Inferior parietal cortex (tissue), 1 donor: Measurements from ENCODE around the gene KCNN3.

ENCODE experiments used
- DNase-seq: peaks from one replicate; pipeline ENCODE4 v3.0.0-alpha.2; 2016; ENCODE audit errors: extremely low spot score

Gene KCNN3

DNA sequence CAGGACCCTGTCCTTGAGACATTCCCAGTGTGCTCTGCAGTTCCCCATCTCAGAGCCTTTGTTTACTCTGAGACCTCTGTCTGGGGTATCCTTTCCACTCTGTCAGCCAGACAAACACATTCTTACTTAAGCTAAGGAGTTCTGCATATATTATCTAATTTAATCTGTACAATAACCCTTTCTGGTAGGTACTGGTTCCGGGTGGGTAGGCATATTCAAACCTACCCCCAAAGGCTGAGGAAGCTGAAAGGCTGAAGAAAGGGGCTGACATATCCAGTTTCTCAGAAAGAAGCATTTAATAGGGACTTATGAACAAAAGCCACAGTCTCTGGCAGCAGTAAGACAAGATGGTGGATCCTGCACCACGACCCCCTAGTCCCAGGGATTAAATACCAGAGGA lies 53.1 kb downstream of the KCNN3 start:
- no peak for DNase-seq

DNA sequence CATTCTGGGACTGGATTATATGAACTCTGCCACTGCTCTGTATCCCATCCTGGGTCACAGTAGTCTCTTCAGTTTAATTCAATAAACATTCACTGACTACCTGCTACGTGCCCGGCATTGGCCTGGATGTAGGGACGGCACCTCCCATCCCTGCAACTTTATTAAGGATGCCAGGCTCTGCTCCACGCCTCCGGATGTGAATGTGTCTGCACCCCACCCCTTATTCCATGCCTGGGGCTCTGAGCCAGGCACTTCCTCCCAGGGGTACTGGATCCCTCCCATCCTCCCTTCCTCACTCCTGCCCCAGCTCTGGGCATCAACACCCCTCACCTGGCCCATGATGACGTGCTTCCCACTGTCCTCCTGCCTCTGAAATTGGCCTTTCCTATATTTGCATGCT lies 53.7 kb downstream of the KCNN3 start:
- no peak for DNase-seq

DNA sequence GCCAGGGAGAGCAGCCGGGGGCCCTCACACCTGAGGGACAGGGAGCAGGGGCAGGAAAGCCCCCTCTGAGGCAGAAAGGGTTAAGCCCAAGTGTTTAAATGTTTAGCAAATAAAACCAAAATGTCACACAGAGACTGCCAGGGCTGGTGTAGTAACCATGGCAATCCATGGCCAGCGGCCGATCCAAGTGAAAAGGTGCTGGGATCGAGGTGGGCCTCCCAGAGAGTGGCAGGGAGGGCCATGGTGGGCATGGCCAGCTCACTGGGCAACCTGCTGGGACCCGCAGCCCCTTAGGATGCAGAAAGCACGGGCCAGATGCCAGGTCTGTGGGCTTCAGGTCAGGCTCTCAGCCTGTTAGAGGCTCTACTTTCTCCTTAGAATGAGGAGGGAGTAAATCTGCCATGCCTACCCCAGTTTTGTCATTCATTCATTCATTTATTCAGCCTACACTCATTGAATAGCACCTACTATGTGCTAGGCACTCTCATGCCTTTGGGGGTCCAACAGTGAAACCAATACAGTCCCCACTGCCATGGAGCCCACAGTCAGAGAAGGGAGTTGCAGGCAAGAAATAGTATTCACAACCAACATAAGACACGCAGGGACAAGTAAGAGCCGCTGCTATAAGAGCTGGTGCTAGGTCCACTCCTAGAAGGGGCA lies 56.1 kb downstream of the KCNN3 start:
- DNase-seq: no peak

DNA sequence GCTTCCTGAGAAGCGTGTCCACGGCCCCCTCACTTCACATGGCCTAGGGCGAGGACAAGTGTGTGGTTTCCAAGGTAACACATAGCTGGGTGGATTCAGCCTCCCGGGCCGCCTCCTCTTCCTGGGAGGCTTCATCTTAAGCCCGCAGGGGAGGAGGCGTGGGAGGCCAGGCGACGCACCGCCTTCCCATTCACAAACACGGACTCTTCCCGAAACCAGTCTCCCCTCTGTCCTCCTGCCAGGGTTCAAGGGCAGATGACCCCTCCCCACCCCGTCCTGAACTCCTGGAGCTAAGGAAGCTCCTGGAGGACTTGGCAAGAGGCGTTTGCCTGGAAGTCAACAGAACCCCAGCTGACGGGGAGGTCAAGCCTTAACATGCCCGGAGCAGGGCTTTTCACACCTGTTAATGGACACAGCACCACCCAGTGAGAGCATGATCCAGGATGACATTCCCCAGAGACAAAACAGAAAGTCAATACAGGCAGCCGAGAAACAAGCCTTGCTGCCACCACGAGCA lies 56.7 kb downstream of the KCNN3 start:
- no peak for DNase-seq

DNA sequence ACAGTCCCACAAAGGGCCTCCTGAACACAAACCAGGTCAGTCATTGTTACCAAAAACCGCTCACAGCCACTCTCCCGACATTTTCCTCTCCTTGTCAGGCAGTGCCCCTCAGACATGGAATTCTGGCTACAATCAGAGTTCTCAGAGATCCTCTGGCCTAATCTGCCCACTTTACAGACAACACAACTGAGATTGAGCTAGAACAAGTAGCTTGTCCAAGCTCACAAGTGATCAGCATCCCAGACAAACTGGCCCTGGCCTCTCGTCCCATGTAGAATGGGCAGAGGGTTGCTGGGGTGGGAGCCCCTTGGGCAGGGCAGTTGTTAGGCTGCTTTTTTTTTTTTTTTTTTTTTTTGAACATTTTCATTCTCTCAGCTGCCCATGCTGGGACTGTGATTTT lies 57.2 kb downstream of the KCNN3 start:
- no peak for DNase-seq

DNA sequence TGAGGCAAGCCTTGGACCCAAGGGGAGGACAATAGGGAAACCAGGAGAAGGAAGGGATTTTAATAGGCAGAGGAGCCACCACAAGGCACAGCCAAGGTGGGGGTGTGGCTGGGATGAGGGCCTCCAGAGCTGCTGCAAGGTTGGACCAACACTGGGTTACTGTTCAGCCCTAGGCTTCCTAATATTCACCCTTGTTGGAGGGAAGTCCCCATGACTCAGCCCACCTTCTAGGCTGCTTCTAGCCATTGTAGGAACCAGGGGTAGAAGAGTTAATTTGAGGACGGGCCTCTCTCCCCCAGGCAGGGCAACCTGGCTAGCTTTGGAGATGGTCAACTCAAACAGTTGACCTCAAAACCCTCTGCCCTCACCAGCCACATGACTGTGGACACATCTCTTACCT lies 59.5 kb downstream of the KCNN3 start:
- DNase-seq: no peak

DNA sequence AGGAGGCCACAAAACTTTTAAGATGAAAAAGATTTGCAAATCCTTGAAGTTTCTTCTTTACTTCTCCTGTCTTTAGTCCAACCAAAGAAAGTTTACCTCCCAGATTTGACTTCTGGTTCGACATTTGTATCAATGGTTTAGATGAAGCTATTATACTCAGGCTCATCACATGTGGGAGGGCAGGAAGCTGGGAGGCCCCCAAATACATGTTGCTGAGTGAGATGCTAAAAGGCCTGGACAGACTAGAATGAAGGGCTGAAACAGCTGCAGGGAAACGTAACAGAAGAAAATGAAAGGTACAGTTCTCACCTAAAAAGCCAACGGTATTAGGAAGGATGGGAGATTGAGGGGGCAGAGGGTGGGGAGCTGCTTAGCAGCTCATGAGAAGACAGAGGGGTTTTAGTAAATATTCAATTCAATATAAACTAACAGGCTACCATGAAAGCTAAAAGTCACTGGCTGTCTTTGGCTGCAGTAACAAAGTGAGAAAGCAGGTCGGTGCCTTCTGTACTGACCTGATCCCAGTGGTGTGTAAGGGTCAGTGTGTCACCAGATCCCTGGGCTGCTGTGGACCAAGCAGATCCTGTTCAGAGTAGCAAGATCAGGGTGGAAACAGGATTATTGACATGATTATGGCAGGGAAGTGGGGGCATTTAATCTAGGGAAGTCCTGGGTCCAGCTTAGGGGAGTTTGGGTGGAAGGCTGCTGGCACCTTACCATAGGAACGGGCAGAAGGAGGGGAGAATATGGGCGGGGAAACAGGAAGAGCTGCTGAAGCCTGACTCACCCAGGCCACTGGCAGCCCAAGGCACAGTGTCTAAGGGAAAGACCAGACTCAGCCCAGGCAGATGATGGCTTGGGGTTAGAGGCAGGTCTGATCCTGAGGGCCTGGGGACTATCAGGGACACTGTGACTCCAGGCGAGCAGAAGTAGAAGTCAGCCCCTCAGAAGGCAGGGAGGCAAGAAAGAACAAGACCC lies 60.4 kb downstream of the KCNN3 start:
- DNase-seq: no peak

DNA sequence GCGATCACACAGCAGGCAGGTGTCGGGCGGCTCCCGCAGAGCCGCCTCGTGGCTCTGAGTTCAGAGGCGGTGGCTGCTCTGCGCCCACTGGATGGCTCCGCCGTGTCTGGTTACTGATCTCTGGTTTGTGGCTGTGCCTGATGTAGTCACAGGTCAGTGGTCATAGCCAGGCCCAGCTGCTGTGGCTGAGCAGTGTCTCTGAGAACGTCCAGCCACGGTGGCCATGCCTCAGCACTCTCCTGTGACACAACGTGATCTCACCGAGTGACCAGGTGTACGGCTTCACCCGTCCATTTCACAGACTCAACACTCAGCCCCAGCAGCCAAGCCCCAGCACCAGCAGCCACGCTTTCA lies 61.2 kb downstream of the KCNN3 start:
- no peak for DNase-seq

DNA sequence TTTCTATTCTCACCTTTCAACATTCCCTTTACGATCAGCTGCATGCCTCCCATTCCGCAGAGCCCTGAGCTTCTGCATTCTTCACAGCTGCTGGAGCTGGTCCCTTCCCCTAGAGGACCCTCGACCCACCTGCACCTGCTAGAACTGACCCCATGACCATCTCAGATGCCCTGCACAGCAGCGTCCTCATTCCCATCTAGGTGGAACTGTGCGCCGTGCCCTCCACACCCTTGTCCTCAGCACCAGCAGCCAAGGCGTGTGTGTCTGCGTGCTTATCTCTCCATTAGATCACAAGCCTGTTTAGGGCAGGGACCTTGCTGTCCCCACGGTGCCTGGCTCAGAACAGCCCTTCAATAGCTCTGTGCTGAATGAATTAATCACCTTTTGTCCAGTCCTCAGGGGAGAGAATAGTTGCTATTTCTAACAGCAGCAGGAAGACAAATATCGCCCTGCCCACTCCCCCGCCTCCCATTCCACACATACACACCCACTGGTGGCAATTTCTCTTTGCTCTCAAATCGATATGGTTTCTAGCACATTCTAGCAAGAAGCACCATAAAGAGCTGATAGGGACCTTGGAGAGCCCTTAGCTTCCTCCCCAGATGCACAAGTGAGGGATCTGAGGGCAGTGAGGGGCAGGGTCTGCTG lies 61.7 kb downstream of the KCNN3 start:
- no peak for DNase-seq

DNA sequence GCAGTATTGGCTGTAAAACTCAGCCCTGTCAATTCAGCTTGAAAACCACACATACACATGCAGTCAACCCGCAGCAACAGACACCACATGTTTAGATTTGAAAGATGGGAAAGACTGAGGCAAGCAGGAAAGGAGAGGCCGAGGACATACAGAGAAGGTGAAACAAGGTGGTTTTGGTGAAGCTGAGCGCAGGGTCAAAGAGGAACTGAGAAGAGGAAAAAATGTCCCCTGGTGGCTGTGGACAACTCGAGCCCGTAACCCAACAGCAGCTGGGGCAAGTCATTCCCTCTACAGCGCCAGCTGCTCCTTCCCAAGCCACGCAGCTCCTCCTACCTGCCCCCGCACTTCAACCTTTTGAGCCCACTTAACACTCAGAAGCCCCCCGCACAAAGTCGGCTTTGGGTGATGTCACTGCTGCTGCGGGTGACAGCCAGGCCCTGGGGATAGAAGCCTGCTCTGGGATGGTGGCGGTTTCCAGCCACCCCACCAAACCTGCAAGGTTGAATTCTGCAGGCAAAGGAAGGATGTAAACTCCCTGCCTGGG lies 63.0 kb downstream of the KCNN3 start:
- DNase-seq: no peak

DNA sequence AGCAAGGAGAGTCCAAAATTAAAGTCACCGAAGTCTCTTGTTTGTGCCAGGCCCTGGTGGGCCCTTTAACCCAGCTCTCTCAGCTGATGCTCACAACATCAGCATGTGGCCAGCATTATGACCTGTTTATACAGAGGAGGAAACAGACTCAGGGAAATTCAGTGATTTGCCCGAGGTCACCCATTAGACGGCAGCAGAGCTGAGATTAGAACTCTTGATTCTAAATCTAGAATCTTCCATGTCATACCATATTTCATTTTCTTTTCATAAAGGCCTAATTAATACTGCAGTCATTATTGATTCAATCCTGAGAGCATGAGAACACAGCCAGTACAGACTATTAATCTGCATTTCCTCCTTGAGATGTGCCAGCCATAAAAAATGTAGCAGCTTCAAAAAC lies 63.7 kb downstream of the KCNN3 start:
- no peak for DNase-seq

DNA sequence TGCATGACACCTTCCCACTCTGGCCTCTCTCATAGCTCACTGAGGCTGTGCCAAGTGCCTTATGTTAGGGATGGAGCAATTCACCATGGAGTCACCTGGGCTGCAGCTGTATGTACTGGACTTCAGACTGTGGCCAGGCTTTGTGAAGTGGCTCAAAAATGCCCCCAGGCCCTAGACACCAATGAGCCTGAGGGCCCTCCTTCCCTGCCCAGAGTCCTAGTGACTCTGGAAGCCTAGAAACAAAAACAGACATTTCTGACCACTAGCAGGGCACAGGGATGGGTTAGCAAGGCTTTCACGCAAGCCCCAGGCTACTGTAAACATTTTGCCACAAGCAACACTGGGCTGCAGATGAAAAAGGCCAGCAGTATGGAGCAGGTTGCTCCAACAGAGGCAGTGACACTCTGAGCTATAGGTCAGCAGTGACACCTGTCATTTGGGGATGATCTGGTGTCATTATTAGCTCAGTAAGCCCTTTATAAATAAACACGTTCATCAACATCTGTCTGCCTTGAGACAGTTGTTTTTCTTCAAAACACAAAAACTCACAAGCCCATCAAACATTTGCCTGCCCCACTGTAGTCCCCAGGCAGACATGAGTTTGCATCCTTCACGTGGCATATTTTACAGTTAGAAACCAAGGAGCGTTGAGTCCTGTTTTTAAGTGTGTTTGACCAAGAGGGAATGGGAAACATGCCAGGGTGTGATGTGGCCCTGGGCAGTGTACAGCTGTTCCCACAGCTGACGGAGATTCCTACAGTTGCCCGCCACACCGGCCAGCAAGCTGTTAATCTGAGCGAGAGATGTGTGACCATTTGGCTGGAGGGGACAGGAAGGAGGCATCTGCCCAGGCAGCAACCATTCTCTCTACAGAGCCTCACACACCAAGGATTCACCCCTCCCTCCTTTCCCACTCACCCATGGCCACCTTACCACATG lies 66.8 kb downstream of the KCNN3 start:
- no peak for DNase-seq

DNA sequence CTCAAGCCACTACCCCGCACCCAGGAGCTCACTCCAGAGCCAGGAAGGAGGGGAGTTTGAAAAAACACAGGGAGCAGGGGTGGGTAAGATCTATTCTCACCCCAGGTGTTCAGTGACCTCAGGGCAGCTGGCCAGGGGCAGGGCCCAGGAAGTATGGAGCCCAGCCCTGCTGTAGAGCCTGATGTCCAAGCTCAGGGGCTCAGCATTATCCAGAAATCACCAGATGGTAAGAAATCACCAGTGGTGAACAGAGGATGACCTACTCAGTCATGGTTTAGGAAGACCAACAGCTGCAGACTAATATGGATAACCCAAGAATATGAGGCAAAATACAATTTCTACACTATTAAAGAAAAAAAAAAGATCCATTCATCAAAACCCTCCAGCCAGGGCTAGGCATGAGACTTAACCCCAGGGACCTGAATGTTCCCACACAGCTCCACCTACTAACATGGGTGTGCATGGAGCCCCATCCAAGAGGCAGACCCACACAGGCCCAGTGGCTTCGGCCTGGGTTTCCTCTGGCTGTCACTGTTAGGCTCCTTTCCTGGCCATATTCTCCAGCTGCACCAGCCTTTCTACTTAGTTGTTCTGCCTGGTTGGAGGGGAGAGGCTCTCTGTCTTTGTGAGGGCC lies 67.6 kb downstream of the KCNN3 start:
- no peak for DNase-seq

DNA sequence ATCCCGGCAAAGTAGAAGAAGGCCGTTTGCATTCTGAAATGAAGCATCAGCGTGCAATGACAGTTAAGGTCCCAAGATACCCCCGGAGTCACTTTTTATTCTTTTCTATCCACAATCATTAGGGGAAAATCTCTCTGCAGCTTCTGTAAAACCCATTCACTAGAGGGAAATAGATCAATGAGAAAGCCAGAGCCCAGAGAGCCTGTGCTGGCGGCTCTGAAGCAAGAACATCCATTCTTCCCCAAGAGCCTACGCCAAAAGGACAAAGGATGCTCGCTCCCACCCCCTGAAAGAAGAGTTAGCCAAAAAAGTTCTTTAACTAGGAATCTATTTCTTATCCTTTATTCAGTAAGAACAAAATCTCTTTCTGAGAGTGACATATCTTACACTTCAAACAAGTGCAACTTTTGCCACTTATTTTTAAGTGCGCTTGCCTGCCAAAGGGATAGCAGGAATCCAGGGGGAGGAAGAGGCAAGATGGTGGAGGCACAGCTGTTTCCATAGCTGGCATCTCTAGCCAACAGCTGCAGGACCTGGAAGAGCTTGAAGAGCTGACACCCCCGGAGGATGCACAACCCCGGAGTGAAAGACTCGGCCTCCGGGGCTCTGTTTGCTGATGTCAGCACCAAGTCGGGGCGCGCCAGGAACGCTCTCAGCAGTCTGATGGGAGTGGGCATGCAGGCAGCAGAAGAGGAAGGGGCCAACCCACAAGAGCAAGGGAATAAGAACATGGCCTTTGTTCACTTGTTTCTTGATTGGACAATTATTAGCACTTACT lies 68.7 kb downstream of the KCNN3 start:
- DNase-seq: no peak

DNA sequence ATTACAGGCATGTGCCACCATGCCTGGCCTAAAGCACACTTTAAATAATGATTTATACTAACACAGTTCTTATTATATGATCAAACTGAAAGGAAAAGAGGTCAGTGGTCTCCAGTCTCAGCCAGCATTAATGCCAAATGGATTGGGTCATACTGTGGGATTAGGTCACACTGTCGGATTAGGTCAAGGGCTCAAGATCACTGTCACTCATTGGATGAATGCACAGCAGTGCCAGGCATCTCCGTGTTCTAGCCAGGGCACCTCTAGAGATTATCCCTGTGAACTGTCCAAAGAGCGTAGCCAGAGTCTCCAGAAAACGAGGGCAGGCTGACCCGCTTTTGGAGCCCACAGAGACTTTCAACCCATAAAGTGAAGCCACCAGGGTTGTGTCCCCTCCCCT lies 70.9 kb downstream of the KCNN3 start:
- no peak for DNase-seq

DNA sequence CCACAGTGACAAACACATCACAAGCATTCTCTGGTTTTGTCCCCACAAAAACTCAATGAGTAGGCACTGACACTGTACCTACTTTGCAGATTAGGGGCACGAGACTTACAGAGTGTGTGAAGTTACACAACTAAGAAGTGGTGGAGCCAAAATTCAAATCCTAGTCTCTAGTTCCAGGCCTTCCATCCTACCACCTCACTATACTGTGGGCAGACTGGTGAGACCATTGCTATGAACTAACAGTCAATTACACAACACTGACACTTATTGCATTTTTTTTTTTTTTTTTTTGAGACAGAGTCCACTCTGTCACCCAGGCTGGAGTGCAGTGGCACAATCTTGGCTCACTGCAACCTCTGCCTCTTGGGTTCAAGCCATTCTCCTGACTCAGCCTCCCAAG lies 71.4 kb downstream of the KCNN3 start:
- DNase-seq: no peak

DNA sequence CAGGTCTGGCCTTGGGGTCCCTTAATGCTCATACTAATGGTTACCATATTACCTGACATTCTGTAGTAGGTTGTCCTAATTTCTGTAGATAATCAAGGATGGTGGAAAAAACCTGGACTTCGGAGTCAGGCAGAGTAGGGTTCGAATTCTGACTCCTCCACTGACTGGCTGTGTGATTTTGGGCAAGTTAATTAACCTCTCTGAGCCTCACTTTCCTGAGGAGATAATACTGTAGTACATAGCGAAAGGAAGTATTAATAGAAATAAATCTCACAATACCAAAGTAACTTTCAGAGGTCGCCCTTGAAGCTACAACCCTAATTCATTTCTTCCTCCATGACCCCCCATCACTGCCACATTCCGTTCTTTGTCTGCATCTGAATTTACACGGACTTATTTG lies 72.9 kb downstream of the KCNN3 start:
- DNase-seq: no peak

DNA sequence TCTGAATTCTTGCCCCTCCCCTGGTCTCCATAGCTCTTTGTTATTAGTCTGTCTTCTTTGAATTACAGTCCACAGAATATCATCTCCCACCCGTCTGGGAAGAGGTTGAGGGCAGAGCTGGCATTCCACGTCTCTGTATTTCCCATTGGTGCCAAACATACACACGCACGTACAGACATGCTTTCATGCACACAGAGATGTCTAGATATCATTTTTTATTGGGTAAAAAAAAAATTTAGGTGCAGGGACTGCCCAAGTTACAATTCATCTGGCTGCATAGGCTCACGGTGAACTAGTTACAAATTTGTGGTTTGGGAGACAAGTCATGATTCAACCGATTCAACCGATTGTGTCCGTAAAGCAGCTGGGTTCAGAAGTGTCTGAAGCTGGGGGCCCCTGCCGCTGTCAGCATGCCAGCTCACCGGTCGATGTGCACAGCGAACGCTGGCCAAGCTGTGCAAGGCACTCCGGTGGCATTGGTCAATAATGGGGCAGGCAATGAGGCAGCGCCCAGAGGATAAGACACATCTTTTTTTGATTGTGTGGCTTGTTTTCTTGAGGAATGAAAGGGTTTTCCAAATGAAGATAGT lies 73.7 kb downstream of the KCNN3 start:
- DNase-seq: no peak

DNA sequence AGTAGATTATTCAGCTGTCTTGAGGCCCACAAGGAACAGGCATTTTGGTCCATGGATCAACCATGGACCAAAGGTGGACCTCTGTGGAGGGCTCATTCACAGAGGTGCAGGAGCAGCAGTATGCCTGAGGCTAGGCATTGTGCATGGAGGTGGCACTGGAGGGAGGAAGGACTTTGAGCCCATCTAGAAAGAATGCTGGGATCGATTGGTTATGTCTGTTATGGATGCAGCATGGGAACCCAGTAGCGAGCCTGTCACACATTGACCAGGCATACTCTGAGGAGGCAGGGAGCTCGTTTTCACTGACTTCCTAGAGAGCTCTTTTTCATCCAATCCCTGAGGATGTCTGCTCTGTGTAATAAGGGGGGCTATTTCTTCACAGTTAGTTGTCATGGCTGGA lies 75.5 kb downstream of the KCNN3 start:
- DNase-seq: no peak

DNA sequence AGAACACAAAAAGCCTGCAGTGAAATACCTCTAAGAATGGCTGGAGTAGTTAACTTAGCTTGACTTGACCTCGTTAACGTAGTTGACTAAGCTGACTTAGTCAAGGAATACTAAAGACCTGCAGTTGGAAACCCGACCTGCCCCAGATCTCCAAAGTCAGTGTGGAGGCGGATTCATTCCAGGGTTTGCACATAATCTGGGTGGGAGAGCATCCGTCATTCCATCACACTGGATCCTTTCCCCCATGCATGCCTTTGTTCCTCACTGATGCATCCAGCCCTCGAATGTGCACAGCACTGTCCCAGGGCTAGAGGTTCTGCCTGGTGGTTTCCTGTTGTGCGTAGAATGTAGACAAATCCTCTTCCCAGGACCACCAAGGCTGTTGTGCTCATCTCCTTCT lies 76.4 kb downstream of the KCNN3 start:
- no peak for DNase-seq
